Stomach smooth muscle (tissue), 2 donors: ENCODE data around the gene EOGT.
A peak's percentile ranks its signal among the peaks of the same experiment; 100 is the strongest.

ENCODE experiments used
- H3K27ac ChIP-seq: one replicate; pipeline ENCODE4 v1.7.0; 2013; ENCODE audit warnings: mild to moderate bottlenecking, low read length, inconsistent platforms
- H3K27me3 ChIP-seq, 2 donors: one replicate each; pipeline ENCODE4 v1.7.0; 2013; ENCODE audit warnings: low read length in 2 of 2; ENCODE audit not compliant: insufficient read depth in 2 of 2, control insufficient read depth in 1 of 2
- H3K36me3 ChIP-seq, 2 donors: one replicate each; pipeline ENCODE4 v1.7.0; 2013; ENCODE audit warnings: low read length in 2 of 2; ENCODE audit not compliant: control insufficient read depth in 2 of 2, insufficient read depth in 2 of 2
- H3K4me1 ChIP-seq: one replicate; pipeline ENCODE4 v1.7.0; 2013; ENCODE audit warnings: low read length; ENCODE audit not compliant: control insufficient read depth, insufficient read depth
- H3K4me3 ChIP-seq, 2 donors: one replicate each; pipeline ENCODE4 v1.7.0; 2013; ENCODE audit warnings: low read length in 2 of 2
- H3K9ac ChIP-seq, 2 donors: one replicate each; pipeline ENCODE4 v1.7.0; 2013; ENCODE audit warnings: low read length in 2 of 2, mild to moderate bottlenecking in 1 of 2
- H3K9me3 ChIP-seq, 2 donors: one replicate each; pipeline ENCODE4 v1.7.0; 2013; ENCODE audit warnings: low read length in 2 of 2; ENCODE audit not compliant: control insufficient read depth in 2 of 2
- donor health status: healthy.
- donor health status: Pancreatic carcinoma.

Gene EOGT

GRCh38 chr3:69009559-69010410 lies 3.7 kb downstream of the EOGT start:
- H3K27ac ChIP-seq = peak overlapping the region; percentile 32
- H3K4me1 ChIP-seq = peaks cover 27% of the 10 kb centered on the region
- H3K9ac ChIP-seq = peak overlapping the region in 1 of 2 donors; percentile 0

GRCh38 chr3:69008980-69009379 lies 4.5 kb downstream of the EOGT start:
- Histone ChIP-seq H3K9ac (peak overlapping the region in 1 of 2 donors; percentile 1), H3K9me3 (no peaks in the 10 kb centered on the region), H3K36me3 (peaks cover 13 to 28% of the 10 kb centered on the region in 2 donors), H3K4me3 (peak overlapping the region in 1 of 2 donors; percentile 35), H3K27me3 (no peaks in the 10 kb centered on the region), H3K4me1 (peaks cover 26% of the 10 kb centered on the region), H3K27ac (peak overlapping the region; percentile 25)

More at GRCh38 chr3:69009559-69010410, 3.7 kb downstream of the EOGT start:
- Histone ChIP-seq H3K36me3 (peaks cover 11 to 25% of the 10 kb centered on the region in 2 donors), H3K27me3 (no peaks in the 10 kb centered on the region), H3K4me3 (no peak overlapping the region), H3K9me3 (no peaks in the 10 kb centered on the region)

- no peak overlapping the region for H3K27ac ChIP-seq
- no peak overlapping the region for H3K9ac ChIP-seq
- no peaks in the 10 kb centered on the region for H3K27me3 ChIP-seq
- peaks cover 30 to 40% of the 10 kb centered on the region in 2 donors for H3K36me3 ChIP-seq
- no peak overlapping the region for H3K4me3 ChIP-seq
- H3K9me3 ChIP-seq = no peaks in the 10 kb centered on the region
- H3K4me1 ChIP-seq = peaks cover 15% of the 10 kb centered on the region
These were observed 7.5 kb downstream of the EOGT start for GRCh38 chr3:69005791-69006482.

GRCh38 chr3:69005071-69005790 lies 8.3 kb downstream of the EOGT start:
- no peak overlapping the region for H3K27ac ChIP-seq
- H3K9ac ChIP-seq = no peak overlapping the region
- peaks cover 10% of the 10 kb centered on the region for H3K4me1 ChIP-seq
- no peaks in the 10 kb centered on the region for H3K27me3 ChIP-seq
- H3K9me3 ChIP-seq = no peaks in the 10 kb centered on the region
- H3K4me3 ChIP-seq = no peak overlapping the region
- peaks cover 30 to 40% of the 10 kb centered on the region in 2 donors for H3K36me3 ChIP-seq

GRCh38 chr3:69004138-69004537 lies 9.3 kb downstream of the EOGT start:
- Histone ChIP-seq H3K27ac (no peak overlapping the region), H3K27me3 (no peaks in the 10 kb centered on the region), H3K9me3 (no peaks in the 10 kb centered on the region), H3K9ac (no peak overlapping the region), H3K36me3 (peaks cover 33 to 40% of the 10 kb centered on the region in 2 donors), H3K4me1 (peaks cover 7% of the 10 kb centered on the region), H3K4me3 (no peak overlapping the region)

GRCh38 chr3:68999605-69000004 lies 13.9 kb downstream of the EOGT start:
- H3K4me1 ChIP-seq = no peaks in the 10 kb centered on the region
- no peak overlapping the region for H3K4me3 ChIP-seq
- peaks cover 49 to 54% of the 10 kb centered on the region in 2 donors for H3K36me3 ChIP-seq
- no peaks in the 10 kb centered on the region for H3K9me3 ChIP-seq
- no peak overlapping the region for H3K9ac ChIP-seq
- no peak overlapping the region for H3K27ac ChIP-seq
- H3K27me3 ChIP-seq = no peaks in the 10 kb centered on the region

GRCh38 chr3:68999158-68999557 lies 14.3 kb downstream of the EOGT start:
- H3K27ac ChIP-seq = no peak overlapping the region
- H3K9ac ChIP-seq = no peak overlapping the region
- peaks cover 52 to 56% of the 10 kb centered on the region in 2 donors for H3K36me3 ChIP-seq
- no peak overlapping the region for H3K4me3 ChIP-seq
- H3K27me3 ChIP-seq = no peaks in the 10 kb centered on the region
- no peaks in the 10 kb centered on the region for H3K4me1 ChIP-seq
- H3K9me3 ChIP-seq = no peaks in the 10 kb centered on the region

GRCh38 chr3:68997887-68998286 lies 15.6 kb downstream of the EOGT start:
- peaks cover 49 to 57% of the 10 kb centered on the region in 2 donors for H3K36me3 ChIP-seq
- no peaks in the 10 kb centered on the region for H3K9me3 ChIP-seq
- no peaks in the 10 kb centered on the region for H3K27me3 ChIP-seq
- H3K9ac ChIP-seq = no peak overlapping the region
- no peaks in the 10 kb centered on the region for H3K4me1 ChIP-seq
- H3K4me3 ChIP-seq = no peak overlapping the region
- H3K27ac ChIP-seq = no peak overlapping the region

- H3K27me3 ChIP-seq = no peaks in the 10 kb centered on the region
- no peaks in the 10 kb centered on the region for H3K4me1 ChIP-seq
- peaks cover 44 to 52% of the 10 kb centered on the region in 2 donors for H3K36me3 ChIP-seq
- H3K9ac ChIP-seq = no peak overlapping the region
- H3K9me3 ChIP-seq = no peaks in the 10 kb centered on the region
- H3K4me3 ChIP-seq = no peak overlapping the region
- no peak overlapping the region for H3K27ac ChIP-seq
These were observed 17.0 kb downstream of the EOGT start for GRCh38 chr3:68996356-68996995.

GRCh38 chr3:68988740-68989139 lies 24.7 kb downstream of the EOGT start:
- H3K36me3 ChIP-seq = peaks cover 34 to 48% of the 10 kb centered on the region in 2 donors

More at GRCh38 chr3:68988740-68989139, 24.7 kb downstream of the EOGT start:
- Histone ChIP-seq H3K4me3 (no peak overlapping the region), H3K4me1 (no peaks in the 10 kb centered on the region), H3K9ac (no peak overlapping the region), H3K27me3 (no peaks in the 10 kb centered on the region), H3K9me3 (no peaks in the 10 kb centered on the region), H3K27ac (no peak overlapping the region)
